Measurements from ENCODE around the gene FAM174B.

Gene FAM174B

DNA sequence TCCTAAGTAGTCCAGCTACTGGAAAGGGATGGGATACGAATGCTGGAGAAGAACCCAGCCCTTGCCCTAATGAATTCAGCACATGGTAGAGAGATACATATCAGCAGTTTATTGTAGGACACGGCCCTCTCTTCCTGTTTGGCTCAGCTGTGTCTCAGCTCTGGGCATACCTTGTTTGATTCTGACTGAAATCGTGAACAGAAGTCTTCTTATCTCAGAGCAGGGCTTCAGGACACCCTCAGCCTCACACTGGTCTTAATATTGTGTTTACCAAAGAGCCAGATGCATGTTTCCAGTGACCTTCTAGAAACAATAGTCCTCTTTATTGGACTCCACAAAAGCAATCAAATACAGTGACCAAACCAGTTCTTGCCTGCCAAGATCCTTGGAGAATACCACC is 54.7 kb downstream of the FAM174B start:
- no peak for DNase-seq (ENCODE audit: low read depth in 2 of 2)

DNA sequence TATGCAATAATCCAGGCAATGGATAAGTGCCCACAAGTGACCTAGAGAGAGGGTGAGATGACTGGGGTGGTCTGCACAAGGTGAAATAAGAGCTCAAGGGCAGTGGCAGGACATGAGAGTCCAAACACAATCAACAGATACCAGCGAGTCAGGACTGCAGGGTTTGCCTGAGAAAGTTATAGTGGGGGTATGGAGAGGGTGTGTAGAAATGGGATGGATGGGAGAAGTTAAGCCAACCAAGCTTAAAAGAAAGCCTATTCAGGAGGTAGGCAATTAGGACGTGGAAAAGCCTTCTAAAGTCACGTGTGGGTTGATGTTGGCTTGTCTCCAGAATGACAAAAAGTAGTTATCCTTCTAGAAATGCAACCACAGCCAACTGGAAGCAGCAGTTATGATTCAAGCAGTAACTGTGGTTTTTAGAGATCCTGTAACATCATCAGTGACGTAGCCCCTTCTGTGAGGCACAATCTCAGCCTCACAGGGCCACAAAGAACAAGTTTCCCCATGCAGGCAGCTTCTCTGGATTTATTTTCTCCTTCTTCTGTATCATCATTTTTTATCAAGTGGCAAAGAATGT is 56.1 kb downstream of the FAM174B start:
- no peak for DNase-seq (ENCODE audit: low read depth in 2 of 2)

DNA sequence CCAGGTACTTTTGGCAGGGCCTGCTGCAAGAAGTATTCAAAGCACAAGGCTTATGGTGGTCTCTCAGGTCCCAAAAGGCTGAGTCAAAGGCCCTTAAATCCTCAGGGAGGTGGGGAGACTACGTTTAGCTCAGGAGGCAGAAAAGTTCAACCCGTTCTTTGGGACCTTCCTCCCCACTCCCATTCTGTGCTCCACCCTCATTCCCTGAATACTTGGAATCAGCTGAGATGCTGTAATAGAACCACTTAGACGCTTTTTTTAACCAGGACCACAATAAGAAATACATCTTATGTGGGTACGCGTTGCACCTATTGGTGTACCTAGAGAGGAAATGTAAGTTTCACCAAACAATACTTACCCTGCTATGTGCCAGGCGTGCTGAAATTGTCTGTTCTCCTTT is 58.0 kb downstream of the FAM174B start:
- no peak for DNase-seq (ENCODE audit: low read depth in 2 of 2)

DNA sequence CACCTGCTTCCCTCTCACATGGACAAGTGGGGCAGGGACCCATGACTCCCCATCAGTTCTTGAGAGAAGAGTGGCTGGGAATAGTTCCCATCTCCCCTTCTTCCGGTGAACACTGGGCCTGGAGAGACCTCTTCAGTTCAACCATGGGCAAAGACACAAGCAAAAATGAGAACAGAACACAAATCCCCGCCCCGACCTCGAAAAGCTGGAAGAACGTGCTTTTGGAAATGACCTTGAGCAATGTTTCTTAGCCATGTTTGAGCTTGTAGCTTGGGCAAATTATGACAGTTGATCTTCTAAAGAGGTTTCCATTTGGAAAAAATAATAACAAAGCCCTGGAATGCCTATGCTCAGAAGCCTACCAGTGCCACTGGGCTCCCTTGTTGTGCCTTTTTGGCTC is 59.0 kb downstream of the FAM174B start:
- DNase-seq (ENCODE audit: low read depth in 2 of 2): no peak

DNA sequence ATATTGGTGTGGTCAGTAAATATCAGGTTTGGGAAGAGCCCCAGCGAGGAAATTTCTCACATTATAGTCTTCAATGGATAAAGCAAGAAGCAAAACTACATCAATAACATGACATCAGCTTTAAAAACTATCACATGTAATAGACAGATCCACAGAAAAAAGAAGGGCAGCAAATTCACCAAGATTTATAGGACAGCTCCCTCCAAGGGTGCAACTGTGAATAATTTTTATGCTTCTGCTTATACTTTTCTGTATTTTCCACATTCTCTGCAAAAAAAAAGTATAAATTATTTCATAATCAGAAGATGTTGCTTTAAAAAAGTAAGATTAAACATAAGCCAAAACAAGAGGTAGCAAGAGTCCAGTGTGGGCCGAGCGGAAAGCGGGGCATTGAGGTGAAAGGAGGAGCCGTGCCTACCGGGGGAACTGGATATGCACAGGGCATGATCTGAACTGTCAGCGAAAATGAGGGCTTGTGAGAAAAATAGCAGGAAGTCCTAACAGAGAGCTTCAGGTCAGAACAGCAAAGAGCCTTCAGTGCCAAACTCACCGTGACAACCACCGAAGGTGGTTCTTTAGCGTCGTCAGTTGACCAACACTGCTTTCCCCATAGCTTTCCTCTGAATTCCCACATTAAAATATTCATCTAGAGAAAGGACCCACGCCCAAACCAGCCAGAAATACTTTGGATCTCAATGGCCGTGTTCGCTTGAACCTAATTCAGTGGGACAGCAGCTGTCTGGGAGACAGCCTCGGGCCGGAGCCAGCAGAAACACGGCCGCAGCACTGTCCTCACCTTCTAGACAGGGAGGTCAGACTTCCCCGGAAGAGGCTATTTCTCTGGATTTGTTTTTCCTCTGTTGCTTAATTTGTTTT is 59.8 kb downstream of the FAM174B start:
- no peak for DNase-seq (ENCODE audit: low read depth in 2 of 2)

DNA sequence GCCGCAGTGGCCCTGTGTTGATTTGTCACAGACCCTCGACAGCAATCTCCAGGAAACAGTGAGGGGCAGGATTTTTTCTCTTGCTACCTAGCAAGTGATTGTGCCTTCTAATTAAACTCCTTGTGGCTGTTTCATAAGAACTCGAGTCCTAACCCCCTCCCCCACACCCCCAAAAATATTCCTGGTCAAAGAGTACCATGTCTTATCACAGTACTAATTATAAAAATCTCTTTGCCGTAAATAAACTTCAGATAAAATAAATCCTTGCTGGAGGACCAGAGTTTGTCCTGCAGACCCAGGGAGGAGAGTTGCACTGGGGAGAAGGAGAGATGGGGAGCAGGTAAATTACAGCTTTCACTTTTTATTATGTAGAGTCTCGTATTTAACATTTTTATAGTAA is 64.3 kb downstream of the FAM174B start:
- no peak for DNase-seq (ENCODE audit: low read depth in 2 of 2)

DNA sequence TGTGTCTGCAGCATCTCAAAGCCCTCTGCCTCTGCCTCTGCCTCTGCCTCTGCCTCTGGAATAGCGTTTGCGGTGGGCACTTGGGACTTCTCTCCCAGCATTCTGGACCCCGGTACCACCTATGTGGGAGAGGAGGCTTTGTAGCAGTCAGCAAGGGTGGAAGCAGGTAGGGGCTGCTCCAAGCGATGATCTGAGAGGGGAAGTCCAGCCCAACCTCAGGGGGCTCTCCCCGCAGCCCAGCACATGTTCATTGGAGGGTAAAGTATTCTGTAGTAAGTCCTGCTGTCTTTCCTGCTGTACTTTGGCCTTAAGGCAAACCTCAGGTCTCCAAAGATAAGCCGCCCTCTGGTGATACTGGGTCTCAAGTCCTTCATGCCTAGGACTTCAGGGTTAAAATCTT is 68.6 kb downstream of the FAM174B start:
- DNase-seq (ENCODE audit: low read depth in 2 of 2): no peak

DNA sequence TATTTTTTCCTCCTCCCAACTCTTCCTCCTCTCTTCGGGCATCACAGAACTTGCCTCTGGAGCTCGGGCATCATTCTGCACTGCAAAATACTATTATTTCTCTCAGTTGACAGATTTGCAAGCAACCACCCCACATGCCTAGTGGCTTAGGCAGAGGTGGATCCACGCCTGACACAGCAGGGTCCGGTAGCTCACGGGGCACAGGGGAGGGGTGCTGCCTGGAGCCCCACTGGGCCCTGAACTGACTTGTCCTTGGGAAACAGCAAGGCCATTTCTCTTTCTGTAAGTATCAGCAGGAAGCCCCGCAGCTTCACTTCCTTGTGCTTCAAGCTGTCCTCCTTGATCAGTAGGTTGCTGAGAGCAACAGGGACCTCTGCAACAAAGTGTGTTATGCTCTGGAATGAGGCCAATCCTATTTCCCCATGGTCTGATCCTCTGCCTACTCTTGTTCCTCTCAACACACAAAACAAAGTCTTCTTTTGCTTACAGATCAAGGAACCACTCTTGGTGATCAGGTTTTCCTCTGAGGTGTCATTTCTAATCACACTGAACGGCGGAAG is 69.1 kb downstream of the FAM174B start:
- DNase-seq (ENCODE audit: low read depth in 2 of 2): no peak

DNA sequence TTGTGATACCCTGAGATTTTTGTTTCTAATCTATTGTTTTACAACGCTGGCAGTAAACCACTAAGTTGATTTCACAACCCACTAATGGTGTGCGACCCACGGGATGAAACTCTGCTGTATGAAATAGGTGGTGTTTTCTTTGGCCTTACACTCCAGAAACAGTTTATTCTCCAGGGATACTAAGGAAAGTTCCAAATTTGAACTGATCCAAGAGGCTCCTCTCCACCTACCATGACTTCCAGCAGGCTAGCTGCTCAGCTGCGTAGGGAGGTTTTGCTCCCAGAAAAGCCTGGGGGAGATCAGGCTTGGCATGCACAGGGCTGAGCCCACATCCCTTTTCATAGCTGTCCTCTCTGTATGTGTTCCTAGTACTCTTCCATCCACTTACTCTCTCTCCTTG is 71.5 kb downstream of the FAM174B start:
- DNase-seq (ENCODE audit: low read depth in 2 of 2): no peak

DNA sequence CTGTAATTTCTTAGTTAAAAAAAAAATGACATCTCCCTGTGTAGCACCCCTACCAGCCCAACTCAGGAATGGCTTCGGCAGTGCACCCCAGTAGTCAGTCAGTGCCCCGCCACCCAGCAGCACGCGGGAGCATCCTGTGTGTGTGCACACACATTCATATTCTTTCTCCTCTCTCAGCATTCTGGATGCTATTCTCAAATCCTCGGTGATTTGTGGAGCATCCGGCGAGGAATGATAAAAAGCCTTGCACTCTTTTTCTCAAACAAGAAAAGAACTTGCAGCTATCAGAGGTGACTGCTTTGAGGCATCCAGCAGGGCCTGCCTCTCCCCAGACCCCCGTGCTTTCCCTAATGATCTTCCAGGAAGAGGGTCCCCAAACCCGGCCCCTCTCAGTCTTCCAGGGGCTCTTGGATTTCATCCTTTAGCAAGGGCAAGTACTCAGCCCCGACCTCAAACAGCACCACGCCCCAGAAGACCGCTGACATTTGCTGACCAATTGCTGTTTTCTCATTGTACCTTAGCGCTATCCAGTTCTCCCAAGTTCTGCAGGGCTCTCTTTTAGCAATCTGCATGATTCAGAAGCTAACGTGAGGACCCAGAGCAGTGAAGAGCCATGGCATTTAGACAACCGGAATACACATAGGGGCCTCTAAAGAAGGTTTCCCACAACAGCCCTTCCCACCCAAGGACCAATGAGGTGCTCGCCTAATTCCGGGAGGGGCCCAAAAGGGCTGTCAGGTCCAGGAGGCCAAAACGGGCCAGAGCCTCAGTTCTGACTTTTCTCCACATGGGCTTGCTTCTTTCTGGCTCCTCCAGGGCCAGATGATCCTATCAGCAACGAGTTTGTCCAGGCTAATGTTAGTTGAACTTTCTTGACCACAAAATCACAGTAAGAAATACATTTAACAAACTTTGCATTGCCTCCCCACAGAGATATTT is 72.2 kb downstream of the FAM174B start:
- DNase-seq (ENCODE audit: low read depth in 2 of 2): no peak

DNA sequence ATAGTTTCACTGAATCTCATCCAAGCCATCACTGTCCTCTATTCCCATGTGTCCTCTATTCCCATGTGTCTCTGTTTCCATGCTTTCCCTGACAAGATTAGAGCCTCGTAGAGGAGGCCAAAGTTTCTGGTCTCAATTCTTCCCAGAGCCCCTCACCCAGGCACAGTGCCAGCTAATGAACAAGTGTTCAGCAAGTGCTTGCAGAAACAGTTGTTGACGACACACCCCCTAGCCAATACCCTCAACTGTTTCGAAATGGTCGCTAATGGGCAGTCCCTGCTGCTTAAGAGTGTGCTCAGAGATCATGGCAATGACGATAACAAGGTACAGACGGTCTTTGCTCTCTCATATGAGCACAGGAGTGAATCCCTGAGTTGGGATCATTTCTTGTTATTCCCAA is 73.4 kb downstream of the FAM174B start:
- no peak for DNase-seq (ENCODE audit: low read depth in 2 of 2)

DNA sequence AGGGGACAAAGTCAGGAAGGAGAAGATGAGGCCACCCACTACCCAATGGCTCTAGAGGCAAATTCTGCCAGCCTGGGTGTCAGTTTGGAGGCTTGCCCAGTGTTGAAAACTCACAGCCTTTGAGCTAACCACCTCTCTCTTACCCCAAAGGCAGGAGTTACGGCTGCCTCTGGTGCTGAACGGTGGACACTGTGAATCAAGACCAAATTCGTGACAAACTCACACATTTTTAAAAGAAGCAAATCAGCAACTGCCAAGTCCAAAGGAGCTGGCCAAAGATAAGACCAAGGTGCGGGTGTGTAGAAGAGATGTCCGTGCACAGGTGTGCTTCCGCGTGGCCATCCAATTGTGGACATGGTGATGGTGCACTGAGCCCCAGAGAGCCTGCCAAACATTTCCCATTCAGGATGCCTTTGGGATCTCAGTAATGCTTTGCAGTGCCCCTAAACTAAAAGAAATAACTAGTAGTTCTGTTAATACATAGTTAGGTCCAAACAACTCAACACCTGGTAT is 74.6 kb downstream of the FAM174B start:
- DNase-seq (ENCODE audit: low read depth in 2 of 2): no peak

DNA sequence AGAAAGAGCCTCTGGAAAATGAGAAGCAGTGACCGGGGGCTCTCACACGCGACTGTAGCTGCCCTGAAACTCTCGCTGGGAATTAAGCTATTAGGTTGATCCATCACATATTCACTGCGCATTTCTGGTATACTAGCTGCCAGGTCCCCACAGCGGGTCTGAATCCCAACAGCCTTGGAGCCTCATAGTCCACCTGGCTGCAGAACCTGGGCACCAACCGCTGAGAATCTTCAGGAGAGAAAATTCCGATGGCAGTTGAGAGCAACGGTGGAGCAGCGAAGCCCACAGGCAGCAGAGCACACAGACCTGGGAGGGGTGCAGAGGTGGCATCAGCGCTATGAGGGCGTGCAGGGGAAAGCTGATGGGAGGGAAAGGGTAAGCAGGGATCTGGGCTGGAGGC is 75.1 kb downstream of the FAM174B start:
- DNase-seq (ENCODE audit: low read depth in 2 of 2): no peak

DNA sequence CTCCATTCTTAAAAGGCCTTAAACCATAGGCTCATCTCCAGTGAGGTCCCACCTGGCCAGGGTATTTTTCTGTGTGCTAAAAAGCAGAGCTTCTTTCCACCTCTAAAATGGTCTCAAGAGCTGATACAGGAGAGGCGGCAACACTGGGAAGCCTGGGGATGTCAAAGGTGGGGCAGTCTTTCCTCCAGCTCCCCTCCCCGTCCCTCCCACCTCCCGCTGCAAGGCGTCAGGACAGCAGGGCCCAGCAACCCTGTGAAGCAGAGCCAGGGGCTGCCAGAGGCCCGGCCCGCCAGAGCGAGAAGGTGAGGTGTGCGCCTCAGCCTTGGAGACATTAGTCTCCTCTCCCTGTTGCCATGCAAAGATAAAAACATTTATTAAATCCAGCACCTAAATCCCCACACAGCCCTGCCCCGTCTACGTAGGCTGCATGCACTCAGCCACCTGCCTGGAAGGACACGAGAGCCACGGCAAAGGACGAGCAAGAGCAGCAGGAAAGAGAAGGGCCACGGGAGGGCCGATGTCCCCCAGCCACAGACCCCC is 75.6 kb downstream of the FAM174B start:
- DNase-seq (ENCODE audit: low read depth in 2 of 2): no peak

DNA sequence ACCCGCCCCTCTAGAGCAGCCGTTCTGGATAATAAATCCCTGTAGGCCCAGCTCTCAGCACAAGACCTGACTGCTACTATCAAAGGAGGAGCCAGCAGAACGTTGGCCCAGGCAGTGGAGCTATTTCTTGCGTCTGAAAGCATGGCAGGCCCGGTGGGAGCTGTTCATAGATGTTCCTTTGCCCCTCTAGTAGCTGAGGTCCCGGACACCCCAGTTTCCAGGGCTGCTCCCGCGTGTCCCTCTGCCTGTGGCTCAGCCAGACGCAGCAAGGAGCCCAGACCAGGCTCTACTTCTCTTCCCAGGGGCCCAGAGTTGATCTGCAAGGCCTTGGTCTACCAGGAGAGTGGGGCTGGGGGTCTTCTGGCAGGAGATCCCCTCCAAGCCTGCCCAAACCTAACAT is 76.1 kb downstream of the FAM174B start:
- no peak for DNase-seq (ENCODE audit: low read depth in 2 of 2)

DNA sequence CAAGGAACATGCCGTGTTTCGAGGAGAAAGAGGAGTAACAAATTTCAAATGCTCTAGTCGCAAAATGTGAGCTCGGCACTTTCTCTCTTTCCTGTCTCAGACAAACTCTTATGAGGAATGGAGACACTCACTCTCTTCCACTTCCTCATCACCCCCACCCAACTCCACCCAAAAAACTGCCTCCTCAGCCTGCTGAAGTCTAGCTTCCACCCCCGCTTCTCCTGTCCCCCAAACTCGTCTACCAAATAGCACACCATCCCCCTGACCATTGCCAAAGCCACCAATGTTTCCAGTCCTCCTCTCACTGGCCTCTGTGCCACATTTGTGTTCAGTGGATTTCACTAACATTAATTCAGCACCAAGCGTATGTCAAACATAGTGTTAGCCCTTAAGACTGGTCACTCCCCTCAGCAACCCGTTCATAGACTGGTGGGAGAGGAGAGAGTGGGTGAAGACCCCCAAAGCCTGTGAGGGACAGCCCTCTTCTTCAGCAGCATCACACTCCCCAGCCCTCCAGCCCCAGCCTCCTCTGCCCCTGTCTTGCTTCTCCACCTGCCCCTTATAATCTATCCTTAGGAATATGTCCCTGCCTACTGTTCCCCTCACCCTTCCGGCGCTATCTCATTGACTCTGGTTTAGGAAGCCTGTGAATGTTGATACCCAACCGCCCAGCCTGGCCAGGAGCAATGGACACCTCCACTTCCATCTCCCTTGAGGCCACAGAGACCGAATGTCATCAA is 77.3 kb downstream of the FAM174B start:
- DNase-seq (ENCODE audit: low read depth in 2 of 2): no peak

DNA sequence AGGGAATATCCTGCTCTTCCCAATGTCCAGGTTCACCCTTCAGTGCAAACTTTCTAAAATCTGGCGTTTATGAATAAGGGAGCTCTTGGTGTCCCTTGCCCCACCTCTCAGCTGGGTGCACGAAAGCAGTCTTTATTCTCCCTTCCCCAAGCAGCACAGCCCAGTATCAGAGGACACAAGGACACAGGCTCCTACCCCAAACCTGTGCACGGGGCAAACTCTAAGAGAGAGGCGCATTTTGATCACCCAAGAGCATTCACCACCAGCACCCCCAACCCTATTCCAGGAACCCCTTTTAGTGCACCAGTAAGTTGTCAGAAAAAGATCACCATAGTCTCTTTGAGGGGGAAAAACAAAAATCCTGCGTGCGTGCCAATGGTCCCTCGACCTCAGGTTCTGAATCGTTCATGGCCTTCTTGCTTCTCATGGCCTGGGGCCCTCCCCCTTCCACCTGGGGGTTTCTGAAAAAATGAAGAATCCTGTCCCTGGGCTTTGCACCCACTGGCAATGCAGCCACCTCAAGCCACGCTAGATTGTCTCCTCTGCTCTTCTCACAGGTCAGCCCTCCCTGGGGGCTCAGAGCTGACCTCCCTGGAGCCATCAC is 78.9 kb downstream of the FAM174B start:
- DNase-seq (ENCODE audit: low read depth in 2 of 2): no peak

DNA sequence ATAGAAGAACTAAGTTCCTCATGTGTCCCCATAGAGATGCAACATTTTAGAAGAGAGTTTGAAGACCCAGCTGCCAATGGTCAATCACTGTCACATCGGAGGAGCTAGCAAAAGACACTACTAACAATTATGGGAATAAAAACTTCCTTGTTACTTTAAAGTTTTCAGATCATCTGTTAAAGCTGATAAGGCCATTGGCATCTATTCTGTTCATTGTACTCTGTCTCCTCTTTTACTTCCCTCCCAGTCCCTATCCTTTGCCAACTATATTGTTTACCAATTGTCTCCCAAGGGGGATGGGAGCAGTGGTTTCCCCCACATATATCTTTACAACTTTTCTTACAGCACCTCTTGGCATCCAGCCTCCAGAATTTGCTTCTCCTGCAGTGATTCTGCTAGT is 81.0 kb downstream of the FAM174B start:
- DNase-seq (ENCODE audit: low read depth in 2 of 2): no peak

DNA sequence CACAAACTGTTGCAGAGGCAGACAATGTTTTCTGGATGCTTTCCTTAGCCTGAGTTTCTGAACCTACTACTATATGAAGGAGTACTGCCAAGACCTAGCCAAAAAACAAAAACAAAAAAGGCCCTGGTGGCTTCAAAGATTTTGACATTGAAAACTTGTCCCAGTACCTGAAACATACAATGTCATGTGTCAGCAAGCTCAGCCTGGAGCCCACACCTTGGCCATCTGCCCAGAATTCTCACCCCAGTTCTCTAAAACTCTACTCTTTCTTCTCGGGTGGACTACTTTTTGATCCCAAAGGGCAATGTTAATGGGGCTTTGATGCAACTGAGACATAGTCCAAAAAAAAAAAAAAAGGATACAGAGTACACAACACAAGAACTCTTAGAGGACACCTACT is 81.4 kb downstream of the FAM174B start:
- no peak for DNase-seq (ENCODE audit: low read depth in 2 of 2)

DNA sequence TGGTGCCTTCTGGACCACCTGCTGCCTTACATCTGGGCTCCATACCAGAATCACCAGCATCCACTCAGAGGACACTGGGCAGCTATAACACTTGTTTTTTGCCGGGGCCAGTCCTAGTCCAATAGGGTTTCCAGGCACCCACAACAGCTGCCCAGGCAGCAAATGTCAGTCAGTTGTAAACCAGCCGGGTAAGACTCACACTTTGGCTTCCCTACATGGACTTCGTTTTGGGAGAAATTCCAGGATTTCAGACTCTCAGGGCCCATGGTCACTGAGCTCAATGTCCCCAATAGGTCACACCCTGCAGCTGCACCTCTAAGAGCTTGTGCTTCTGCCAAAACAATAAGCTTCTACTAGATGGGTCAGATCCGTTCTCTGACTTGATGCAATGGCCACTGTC is 83.8 kb downstream of the FAM174B start:
- no peak for DNase-seq (ENCODE audit: low read depth in 2 of 2)

DNA sequence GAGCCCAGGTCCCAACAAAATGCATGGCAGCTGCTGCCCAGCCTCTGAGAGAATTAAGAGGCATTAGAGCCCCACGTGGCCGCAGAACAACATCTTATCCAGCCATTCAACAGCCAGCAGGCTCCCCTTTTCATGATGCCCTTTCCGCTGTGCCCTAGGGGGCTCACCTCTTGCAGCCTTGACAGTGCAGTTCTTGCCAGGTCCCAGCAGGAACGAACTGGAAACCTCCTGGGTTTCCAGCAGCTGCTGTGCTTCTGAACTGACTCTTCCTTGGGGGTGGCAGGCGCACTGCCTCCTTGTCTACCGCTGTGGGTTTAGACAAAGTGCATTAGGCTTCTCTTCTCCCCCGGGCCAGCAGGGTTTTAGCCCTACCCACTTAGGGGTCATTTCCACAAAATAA is 85.2 kb downstream of the FAM174B start:
- no peak for DNase-seq (ENCODE audit: low read depth in 2 of 2)
